NK-92 (cell line): Measurements from ENCODE around the gene ENOPH1.

ENCODE experiments used
- DNase-seq: peaks from one replicate; lab custom pipeline; 2025; ENCODE audit not compliant: unreplicated experiment; lab: John Stamatoyannopoulos, UW

The ENOPH1 gene

DNA sequence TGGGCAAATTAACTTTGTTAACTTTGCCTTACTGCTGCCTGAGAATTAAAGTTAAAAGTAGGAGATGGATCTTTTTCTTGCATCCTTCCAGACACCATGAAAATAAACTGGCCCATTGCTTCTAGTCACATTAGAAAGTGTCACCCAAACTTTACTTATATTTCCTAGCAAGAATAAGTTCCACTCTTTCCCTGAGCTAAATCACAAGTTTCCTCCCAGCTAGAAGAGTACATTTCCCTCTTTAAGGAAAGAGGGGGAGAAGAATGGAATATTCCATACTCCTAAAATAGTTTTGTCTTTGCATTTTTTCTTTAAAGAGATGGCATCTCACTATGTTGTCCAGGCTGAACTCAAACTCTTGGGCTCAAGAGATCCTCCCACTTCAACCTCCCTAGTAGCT lies 77.6 kb downstream of the ENOPH1 start:
- DNase-seq = no peak

DNA sequence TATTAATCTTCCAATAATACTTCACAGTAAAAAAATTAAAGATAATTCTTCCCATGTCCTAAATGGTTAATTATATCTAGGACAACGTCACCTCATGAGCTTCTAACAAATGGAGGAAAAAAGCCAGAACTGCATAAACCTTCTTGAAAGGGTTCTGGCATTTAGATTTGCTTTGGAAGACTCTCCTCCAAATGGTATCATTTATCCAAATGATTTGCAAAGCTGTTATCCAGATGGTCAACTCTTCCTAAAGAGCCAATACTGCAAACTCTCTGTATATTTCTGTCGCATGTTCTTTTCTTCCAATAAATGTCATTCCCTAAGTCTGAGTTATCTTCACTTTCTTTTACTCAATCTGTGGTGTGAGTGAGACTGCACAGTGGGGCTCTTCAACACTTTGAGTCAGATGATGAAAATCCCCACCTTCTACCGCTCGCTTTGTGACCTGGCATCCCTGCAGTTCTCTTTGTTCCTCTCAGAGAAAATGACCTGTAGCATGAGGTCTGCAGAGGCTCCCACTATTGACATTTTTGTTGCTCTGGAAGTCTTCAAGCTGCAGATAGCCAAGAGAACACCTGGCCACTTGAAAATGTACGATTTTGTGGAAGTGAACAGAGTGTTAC lies 78.5 kb downstream of the ENOPH1 start:
- no peak for DNase-seq

GRCh38 chr4:82510216-82510615 lies 79.8 kb downstream of the ENOPH1 start:
- DNase-seq = no peak
